WI38 (cell line): ENCODE data around the gene NCK2.
"Not testable (repeated sequence)": the region's sequence is repeated elsewhere in the genome, so short reads cannot be mapped to it uniquely, and the experiment has no call there.

Source experiments
- H3K4me3 ChIP-seq: 2 replicates; pipeline ENCODE4 v1.5.1; 2011; ENCODE audit warnings: low read depth, mild to moderate bottlenecking, control low read depth, low read length
- TF ChIP-seq, protein P1 (sequence below): IDR thresholded peaks from 2 replicates; pipeline ENCODE4 v1.5.1; 2012; ENCODE audit warnings: low read depth, mild to moderate bottlenecking, control low read depth, low read length

The NCK2 gene

DNA sequence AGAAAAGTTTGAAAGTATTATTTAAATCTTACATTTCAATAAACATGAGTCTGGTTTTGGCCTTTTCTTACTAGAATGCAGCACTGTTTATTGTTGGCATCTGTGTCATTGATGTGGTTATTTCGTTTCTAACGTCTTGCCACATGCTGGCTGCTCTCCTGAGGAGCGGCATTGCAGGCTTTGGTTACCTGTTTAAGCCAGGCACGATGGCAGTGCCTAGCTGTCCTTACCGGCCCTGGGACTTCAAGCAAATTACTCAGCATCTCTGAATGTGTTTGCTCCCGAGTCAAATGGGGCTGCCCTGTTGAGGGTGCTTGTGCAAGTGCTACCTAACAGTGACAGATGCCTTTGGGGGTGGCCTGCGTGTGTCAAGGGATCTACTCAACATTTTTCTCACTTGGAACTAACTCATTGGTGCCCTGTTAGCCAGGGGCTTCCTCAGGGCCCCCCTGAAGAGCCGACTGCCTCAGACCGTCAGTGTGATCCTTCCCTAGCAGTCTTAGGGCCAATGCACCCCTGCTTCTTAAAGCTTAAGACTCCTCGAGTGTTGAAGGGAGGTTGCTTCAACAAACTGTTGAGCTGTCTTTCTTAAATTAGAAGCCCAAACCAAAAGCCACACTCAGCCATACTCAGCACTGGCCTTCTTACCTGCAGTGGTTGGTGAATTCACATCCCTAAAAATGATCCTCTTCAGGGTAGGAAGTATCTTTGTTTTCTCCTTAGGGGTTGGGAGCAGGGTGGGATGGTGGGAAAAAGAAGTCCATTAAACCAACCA, 151.5 kb downstream of the NCK2 start:
- H3K4me3 ChIP-seq = no peak overlapping the region
- TF ChIP-seq, protein P1, sequence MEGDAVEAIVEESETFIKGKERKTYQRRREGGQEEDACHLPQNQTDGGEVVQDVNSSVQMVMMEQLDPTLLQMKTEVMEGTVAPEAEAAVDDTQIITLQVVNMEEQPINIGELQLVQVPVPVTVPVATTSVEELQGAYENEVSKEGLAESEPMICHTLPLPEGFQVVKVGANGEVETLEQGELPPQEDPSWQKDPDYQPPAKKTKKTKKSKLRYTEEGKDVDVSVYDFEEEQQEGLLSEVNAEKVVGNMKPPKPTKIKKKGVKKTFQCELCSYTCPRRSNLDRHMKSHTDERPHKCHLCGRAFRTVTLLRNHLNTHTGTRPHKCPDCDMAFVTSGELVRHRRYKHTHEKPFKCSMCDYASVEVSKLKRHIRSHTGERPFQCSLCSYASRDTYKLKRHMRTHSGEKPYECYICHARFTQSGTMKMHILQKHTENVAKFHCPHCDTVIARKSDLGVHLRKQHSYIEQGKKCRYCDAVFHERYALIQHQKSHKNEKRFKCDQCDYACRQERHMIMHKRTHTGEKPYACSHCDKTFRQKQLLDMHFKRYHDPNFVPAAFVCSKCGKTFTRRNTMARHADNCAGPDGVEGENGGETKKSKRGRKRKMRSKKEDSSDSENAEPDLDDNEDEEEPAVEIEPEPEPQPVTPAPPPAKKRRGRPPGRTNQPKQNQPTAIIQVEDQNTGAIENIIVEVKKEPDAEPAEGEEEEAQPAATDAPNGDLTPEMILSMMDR = no peak

DNA sequence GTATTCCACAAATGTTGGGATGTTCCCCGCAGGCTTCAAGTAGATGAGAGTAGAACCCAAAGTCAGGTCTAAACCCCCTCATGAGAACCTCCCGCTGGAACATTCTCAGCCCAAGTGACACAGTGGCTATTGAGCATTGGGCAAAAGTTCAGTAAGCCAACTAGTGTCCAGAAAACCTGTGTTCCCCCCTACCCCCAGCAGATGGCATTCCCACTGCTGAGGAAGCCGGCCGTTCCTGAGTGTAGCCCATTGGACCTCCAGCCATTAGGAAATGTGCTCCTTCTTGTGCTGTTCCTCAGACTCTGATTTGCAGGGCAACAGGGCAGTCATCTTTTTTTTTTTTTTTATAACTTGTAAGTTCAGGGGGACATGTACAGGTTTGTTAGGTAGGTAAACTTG, 152.1 kb downstream of the NCK2 start:
- TF ChIP-seq, protein P1 = no peak
- H3K4me3 ChIP-seq = no peak overlapping the region

DNA sequence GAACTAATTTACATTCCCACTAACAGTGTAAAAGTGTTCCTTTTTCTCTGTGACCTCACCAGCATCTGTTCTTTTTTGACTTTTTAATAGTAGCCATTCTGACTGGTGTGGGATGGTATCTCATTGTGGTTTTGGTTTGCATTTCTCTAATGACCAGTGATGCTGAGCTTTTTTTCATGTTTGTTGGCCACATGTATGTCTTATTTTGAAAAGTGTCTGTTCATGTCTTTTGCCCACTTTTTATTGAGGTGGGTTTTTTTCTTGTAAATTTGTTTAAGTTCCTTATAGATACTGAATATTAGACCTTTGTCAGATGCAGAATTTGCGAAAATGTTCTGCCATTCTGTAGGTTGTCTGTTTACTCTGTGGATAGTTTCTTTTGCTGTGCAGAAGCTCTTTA, 153.0 kb downstream of the NCK2 start:
- not testable (repeated sequence) for H3K4me3 ChIP-seq

DNA sequence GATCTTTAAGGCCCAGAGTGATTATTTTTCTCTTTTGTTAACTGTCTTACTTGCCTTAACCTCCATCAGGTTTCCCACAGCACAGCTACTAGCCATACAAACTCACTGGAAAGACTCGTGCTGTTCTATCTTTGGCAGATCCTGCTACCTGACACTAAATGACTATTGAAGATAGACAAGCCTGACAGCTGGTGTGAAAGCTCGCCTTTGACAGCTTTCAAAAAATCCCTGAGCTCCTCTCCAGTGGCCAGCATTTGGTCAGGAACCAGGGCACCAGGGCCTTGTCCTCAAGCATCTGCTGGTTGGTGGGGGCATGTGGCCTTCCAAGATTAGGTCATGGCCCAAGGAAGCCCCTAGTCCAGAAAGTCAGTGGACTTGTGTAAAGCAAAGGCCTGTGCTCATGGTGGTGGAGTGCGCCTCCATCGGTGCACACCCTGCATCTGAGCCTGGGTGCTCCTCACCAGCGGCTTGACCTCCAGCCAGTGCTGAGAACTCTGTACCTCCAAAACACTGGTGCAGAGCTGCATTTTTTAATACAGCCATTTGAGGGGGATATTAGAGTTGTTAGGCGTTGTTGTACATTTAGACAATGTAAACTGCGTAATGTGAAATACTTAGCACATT, 158.5 kb downstream of the NCK2 start:
- TF ChIP-seq, protein P1 = no peak

DNA sequence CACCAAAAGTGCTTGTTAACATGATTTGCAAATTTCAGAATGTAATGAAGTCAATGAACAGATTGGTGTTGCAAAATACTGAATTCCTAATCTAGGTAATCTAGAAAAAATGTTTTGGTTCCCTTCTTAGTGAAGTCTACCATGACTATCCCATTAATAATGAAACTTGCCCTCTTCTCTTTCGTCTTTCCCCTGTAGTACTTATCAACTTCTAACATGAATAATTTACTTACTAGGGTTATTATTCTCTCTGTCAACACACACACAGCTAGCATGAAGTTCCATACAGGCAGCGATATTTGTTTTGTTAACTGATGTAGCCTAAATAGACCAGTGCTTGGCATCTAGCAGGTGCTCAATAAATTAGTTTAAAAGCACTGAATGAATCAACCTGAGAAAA, 160.2 kb downstream of the NCK2 start:
- TF ChIP-seq, protein P1 = no peak
- H3K4me3 ChIP-seq = no peak overlapping the region

More for the DNA sequence above, 158.5 kb downstream of the NCK2 start:
- no peak overlapping the region for H3K4me3 ChIP-seq

DNA sequence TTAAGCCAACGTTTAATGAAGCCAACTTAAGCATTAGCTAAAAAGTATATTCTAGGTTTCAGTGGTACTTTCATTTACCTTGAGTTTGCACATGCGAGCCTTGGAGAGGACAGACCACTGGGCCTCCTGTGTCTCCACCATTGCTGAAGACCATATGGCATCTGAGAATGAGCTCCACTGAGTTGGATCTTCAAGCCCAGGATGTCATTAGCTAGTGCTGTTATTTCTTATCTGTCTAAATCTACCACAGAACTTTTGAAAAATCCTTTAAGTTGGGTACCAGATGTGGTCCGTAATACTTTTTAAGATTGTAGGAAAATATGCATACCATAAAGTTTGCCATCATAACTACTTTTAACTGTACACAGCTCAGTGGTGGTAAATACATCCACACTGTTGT, 161.8 kb downstream of the NCK2 start:
- H3K4me3 ChIP-seq = no peak overlapping the region
- TF ChIP-seq, protein P1 = no peak

DNA sequence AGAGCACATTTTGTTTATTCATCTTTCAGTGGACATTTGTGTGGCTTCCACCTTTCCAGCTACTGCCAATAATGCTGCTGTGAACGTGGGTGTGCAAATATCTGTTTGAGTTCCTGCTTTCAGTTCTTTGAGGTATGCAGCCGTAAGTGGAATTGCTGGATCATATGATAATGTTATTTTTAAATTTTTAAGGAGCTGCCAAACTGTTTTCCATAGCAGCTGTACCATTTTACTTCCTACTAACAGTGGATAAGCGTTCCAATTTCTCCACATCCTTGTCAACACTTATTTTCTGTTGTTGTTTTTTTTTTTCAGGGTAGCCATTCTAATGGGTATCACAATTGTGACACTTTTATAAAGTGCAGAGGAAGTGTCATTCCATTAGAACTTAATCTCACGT, 162.5 kb downstream of the NCK2 start:
- TF ChIP-seq, protein P1 = no peak
- no peak overlapping the region for H3K4me3 ChIP-seq
